WTC11 (cell line): ENCODE measurements around the gene SAC3D1. TPM values are rescaled to one million over a fixed set of nuclear protein-coding genes. Genes with fewer than 3 reads are reported as not detected.

ENCODE experiments used
- ATF2 ChIP-seq: sonication (generic); formaldehyde crosslinking; IDR thresholded peaks from 2 replicates; pipeline ENCODE4 v1.8.1; 2022; ENCODE audit warnings: low read depth, missing genetic modification reagents, borderline replicate concordance
- CREB1 ChIP-seq: sonication (generic); formaldehyde crosslinking; IDR thresholded peaks from 2 replicates; pipeline ENCODE4 v1.8.0; 2023; ENCODE audit warnings: mild to moderate bottlenecking, missing genetic modification reagents
- CREM ChIP-seq: sonication (generic); formaldehyde crosslinking; IDR thresholded peaks from 2 replicates; pipeline ENCODE4 v1.8.1; 2022; ENCODE audit warnings: mild to moderate bottlenecking, missing genetic modification reagents, moderate library complexity
- ELF4 ChIP-seq: sonication (generic); formaldehyde crosslinking; IDR thresholded peaks from 2 replicates; pipeline ENCODE4 v1.8.1; 2022; ENCODE audit warnings: low read depth, mild to moderate bottlenecking, moderate library complexity, missing genetic modification reagents
- ETV6 ChIP-seq: sonication (generic); formaldehyde crosslinking; IDR thresholded peaks from 2 replicates; pipeline ENCODE4 v1.8.1; 2022; ENCODE audit warnings: mild to moderate bottlenecking, missing genetic modification reagents
- GABPB1 ChIP-seq: sonication (generic); formaldehyde crosslinking; IDR thresholded peaks from 2 replicates; pipeline ENCODE4 v1.8.1; 2023; ENCODE audit warnings: mild to moderate bottlenecking, missing genetic modification reagents
- IRF2 ChIP-seq: sonication (generic); formaldehyde crosslinking; IDR thresholded peaks from 2 replicates; pipeline ENCODE4 v1.8.0; 2022; ENCODE audit warnings: low read depth, missing genetic modification reagents, borderline replicate concordance
- JAZF1 ChIP-seq: fragments of 250-450 bp; sonication (Bioruptor Pico); IDR thresholded peaks from 2 replicates; pipeline ENCODE4 v1.9.0; 2021; ENCODE audit warnings: moderate library complexity, mild to moderate bottlenecking, inconsistent platforms
- KAT7 ChIP-seq: sonication (generic); formaldehyde crosslinking; IDR thresholded peaks from 2 replicates; pipeline ENCODE4 v1.8.1; 2023; ENCODE audit warnings: missing genetic modification reagents, mild to moderate bottlenecking, borderline replicate concordance
- MLX ChIP-seq: sonication (generic); formaldehyde crosslinking; IDR thresholded peaks from 2 replicates; pipeline ENCODE4 v1.8.1; 2023; ENCODE audit warnings: mild to moderate bottlenecking, missing genetic modification reagents, moderate library complexity
- NFE2L1 ChIP-seq: sonication (generic); formaldehyde crosslinking; IDR thresholded peaks from 2 replicates; pipeline ENCODE4 v1.8.1; 2023; ENCODE audit warnings: missing genetic modification reagents
- NR3C1 ChIP-seq: sonication (generic); formaldehyde crosslinking; conservative IDR thresholded peaks from 2 replicates; pipeline ENCODE4 v1.8.1; 2023; ENCODE audit warnings: low read depth, mild to moderate bottlenecking, missing genetic modification reagents
- OVOL2 ChIP-seq: fragments of 250-450 bp; sonication (Bioruptor Pico); IDR thresholded peaks from 2 replicates; pipeline ENCODE4 v1.9.0; 2021; ENCODE audit warnings: mild to moderate bottlenecking, borderline replicate concordance
- STAT6 ChIP-seq: sonication (generic); formaldehyde crosslinking; conservative IDR thresholded peaks from 2 replicates; pipeline ENCODE4 v1.8.1; 2023; ENCODE audit warnings: mild to moderate bottlenecking, low read depth, missing genetic modification reagents, moderate library complexity
- TEAD4 ChIP-seq: sonication (generic); formaldehyde crosslinking; IDR thresholded peaks from 2 replicates; pipeline ENCODE4 v1.8.0; 2022; ENCODE audit warnings: mild to moderate bottlenecking, missing genetic modification reagents
- TP53 ChIP-seq: sonication (generic); formaldehyde crosslinking; IDR thresholded peaks from 2 replicates; pipeline ENCODE4 v1.8.1; 2023; ENCODE audit warnings: mild to moderate bottlenecking, missing genetic modification reagents
- ZMAT4 ChIP-seq: fragments of 250-450 bp; sonication (Bioruptor Pico); IDR thresholded peaks from 2 replicates; pipeline ENCODE4 v1.9.0; 2021; ENCODE audit warnings: mild to moderate bottlenecking
- ZNF671 ChIP-seq: fragments of 250-450 bp; sonication (Bioruptor Pico); IDR thresholded peaks from 2 replicates; pipeline ENCODE4 v1.8.0; 2021; ENCODE audit warnings: mild to moderate bottlenecking
- total RNA-seq: library from RNA; stranded (reverse); gene quantifications from 3 replicates; pipeline ENCODE4 v1.2.3, GENCODE V29; 2021
- TF ChIP-seq, protein P1 (sequence below): sonication (generic); formaldehyde crosslinking; IDR thresholded peaks from 2 replicates; pipeline ENCODE4 v1.8.1; 2023; ENCODE audit warnings: mild to moderate bottlenecking, missing genetic modification reagents, borderline replicate concordance
- TF ChIP-seq, protein P2 (sequence below): fragments of 250-450 bp; sonication (Bioruptor Pico); IDR thresholded peaks from 2 replicates; pipeline ENCODE4 v1.9.0; 2021; ENCODE audit warnings: mild to moderate bottlenecking
- TF ChIP-seq, protein P3 (sequence below): sonication (generic); formaldehyde crosslinking; IDR thresholded peaks from 2 replicates; pipeline ENCODE4 v1.8.1; 2023; ENCODE audit warnings: mild to moderate bottlenecking, missing genetic modification reagents
- TF ChIP-seq, protein P4 (sequence below): sonication (generic); formaldehyde crosslinking; IDR thresholded peaks from 2 replicates; pipeline ENCODE4 v1.8.1; 2022; ENCODE audit warnings: mild to moderate bottlenecking, moderate library complexity, missing genetic modification reagents

Gene SAC3D1
- total RNA-seq, 1 experiment from 2014 or later, result 26.2 TPM

DNA sequence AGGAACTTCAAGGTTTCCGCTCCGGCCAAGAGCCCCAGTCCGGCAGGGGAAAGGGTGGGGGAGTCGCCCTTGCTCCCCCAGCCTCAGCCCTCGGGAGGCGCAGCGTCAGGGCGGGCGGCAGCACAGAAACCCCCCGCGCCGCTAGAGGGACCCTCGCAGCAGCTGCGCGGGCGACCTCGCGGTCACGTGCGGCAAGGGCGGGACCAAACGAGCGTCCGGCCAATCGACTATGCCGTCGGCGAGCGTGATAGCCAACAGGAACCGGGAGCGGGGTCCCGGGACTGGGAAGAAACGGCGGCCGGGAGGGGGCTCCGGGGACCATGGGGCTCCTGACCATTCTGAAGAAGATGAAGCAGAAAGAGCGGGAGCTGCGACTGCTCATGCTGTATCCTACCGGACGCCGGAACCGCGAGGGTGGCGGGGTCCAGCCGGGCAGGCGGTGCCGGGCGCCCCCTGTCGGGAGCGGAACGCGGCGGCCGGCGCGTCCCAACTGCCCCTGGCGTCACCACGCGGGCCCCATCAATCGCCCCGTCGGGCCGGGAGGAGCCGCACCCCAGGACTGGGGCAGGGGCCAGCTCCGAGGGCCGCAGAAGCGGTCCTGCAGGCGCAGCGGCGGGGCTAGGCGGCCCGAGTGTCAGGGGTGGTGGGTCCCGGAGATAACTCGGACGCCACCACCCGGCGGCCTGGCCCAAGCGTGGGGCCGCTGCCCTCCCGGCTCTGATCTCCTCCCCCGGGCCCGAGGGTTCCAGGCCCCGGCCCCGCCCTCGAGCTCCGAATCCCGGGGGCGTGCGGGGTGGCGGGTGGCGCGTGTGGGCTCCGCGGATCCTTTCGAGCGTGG, 26.9 kb upstream of the SAC3D1 start, which contains the start of gene ARL2 (continued):
- 0 out of 2 replicates have a peak, but pooled peaks have one; percentile 16 for TF ChIP-seq CREB1 (CRISPR knock-in tag)
- no peak for TF ChIP-seq OVOL2 (CRISPR knock-in tag)
- peak; percentile 71 for TF ChIP-seq TP53
- TF ChIP-seq IRF2 (CRISPR knock-in tag), result no peak
- TF ChIP-seq, protein P1, sequence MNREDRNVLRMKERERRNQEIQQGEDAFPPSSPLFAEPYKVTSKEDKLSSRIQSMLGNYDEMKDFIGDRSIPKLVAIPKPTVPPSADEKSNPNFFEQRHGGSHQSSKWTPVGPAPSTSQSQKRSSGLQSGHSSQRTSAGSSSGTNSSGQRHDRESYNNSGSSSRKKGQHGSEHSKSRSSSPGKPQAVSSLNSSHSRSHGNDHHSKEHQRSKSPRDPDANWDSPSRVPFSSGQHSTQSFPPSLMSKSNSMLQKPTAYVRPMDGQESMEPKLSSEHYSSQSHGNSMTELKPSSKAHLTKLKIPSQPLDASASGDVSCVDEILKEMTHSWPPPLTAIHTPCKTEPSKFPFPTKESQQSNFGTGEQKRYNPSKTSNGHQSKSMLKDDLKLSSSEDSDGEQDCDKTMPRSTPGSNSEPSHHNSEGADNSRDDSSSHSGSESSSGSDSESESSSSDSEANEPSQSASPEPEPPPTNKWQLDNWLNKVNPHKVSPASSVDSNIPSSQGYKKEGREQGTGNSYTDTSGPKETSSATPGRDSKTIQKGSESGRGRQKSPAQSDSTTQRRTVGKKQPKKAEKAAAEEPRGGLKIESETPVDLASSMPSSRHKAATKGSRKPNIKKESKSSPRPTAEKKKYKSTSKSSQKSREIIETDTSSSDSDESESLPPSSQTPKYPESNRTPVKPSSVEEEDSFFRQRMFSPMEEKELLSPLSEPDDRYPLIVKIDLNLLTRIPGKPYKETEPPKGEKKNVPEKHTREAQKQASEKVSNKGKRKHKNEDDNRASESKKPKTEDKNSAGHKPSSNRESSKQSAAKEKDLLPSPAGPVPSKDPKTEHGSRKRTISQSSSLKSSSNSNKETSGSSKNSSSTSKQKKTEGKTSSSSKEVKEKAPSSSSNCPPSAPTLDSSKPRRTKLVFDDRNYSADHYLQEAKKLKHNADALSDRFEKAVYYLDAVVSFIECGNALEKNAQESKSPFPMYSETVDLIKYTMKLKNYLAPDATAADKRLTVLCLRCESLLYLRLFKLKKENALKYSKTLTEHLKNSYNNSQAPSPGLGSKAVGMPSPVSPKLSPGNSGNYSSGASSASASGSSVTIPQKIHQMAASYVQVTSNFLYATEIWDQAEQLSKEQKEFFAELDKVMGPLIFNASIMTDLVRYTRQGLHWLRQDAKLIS (CRISPR knock-in tag), result no peak
- TF ChIP-seq ZMAT4 (CRISPR knock-in tag), result no peak
- no peak for TF ChIP-seq TEAD4
- TF ChIP-seq ELF4, result 0 out of 2 replicates have a peak, but pooled peaks have one; percentile 25
- no peak for TF ChIP-seq ZNF671 (CRISPR knock-in tag)
- no peak for TF ChIP-seq CREM (CRISPR knock-in tag)
- TF ChIP-seq, protein P2, sequence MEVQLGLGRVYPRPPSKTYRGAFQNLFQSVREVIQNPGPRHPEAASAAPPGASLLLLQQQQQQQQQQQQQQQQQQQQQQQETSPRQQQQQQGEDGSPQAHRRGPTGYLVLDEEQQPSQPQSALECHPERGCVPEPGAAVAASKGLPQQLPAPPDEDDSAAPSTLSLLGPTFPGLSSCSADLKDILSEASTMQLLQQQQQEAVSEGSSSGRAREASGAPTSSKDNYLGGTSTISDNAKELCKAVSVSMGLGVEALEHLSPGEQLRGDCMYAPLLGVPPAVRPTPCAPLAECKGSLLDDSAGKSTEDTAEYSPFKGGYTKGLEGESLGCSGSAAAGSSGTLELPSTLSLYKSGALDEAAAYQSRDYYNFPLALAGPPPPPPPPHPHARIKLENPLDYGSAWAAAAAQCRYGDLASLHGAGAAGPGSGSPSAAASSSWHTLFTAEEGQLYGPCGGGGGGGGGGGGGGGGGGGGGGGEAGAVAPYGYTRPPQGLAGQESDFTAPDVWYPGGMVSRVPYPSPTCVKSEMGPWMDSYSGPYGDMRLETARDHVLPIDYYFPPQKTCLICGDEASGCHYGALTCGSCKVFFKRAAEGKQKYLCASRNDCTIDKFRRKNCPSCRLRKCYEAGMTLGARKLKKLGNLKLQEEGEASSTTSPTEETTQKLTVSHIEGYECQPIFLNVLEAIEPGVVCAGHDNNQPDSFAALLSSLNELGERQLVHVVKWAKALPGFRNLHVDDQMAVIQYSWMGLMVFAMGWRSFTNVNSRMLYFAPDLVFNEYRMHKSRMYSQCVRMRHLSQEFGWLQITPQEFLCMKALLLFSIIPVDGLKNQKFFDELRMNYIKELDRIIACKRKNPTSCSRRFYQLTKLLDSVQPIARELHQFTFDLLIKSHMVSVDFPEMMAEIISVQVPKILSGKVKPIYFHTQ, result no peak
- TF ChIP-seq ATF2, result no peak
- no peak; the same call in 1 of the 2 replicates for TF ChIP-seq GABPB1
- no peak for TF ChIP-seq MLX (CRISPR knock-in tag)
- TF ChIP-seq JAZF1 (CRISPR knock-in tag), result no peak
- peak; percentile 79; the same call in 1 of the 2 replicates for TF ChIP-seq KAT7
- 0 out of 2 replicates have a peak, but pooled peaks have one; percentile 54 for TF ChIP-seq NFE2L1
- TF ChIP-seq NR3C1 (CRISPR knock-in tag), result no peak
- TF ChIP-seq STAT6 (CRISPR knock-in tag), result 0 out of 2 replicates have a peak, but pooled peaks have one; percentile 70
- TF ChIP-seq, protein P3, sequence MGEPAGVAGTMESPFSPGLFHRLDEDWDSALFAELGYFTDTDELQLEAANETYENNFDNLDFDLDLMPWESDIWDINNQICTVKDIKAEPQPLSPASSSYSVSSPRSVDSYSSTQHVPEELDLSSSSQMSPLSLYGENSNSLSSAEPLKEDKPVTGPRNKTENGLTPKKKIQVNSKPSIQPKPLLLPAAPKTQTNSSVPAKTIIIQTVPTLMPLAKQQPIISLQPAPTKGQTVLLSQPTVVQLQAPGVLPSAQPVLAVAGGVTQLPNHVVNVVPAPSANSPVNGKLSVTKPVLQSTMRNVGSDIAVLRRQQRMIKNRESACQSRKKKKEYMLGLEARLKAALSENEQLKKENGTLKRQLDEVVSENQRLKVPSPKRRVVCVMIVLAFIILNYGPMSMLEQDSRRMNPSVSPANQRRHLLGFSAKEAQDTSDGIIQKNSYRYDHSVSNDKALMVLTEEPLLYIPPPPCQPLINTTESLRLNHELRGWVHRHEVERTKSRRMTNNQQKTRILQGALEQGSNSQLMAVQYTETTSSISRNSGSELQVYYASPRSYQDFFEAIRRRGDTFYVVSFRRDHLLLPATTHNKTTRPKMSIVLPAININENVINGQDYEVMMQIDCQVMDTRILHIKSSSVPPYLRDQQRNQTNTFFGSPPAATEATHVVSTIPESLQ (CRISPR knock-in tag), result no peak
- TF ChIP-seq, protein P4, sequence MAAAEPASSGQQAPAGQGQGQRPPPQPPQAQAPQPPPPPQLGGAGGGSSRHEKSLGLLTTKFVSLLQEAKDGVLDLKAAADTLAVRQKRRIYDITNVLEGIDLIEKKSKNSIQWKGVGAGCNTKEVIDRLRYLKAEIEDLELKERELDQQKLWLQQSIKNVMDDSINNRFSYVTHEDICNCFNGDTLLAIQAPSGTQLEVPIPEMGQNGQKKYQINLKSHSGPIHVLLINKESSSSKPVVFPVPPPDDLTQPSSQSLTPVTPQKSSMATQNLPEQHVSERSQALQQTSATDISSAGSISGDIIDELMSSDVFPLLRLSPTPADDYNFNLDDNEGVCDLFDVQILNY (CRISPR knock-in tag), result peak; percentile 80
- no peak for TF ChIP-seq ETV6 (CRISPR knock-in tag)
